ENCODE measurements around the gene SSC4D.

DNA sequence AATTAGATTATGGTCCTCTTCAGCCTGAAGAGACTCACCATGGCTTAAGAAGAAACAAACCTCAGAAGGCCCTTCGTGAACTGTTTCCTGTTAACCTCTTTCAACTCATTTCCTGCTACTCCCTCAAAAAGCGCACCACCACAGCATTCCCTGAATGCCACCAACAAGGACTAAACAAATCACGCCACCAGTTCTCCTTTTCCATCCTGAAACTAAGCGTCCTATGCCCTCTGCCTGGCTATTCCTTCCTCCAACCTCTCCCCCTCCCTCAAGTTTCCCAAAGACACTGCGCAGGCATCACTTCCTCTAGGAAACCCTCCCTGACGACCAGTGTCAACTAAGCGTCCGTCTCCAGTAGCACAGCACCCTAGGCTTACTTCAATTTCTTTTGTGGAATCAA, 62.7 kb downstream of the SSC4D start:
- TF ChIP-seq POLR2A (IDR thresholded peaks at IDR 0.05) = no peak
- TF ChIP-seq, protein P1, sequence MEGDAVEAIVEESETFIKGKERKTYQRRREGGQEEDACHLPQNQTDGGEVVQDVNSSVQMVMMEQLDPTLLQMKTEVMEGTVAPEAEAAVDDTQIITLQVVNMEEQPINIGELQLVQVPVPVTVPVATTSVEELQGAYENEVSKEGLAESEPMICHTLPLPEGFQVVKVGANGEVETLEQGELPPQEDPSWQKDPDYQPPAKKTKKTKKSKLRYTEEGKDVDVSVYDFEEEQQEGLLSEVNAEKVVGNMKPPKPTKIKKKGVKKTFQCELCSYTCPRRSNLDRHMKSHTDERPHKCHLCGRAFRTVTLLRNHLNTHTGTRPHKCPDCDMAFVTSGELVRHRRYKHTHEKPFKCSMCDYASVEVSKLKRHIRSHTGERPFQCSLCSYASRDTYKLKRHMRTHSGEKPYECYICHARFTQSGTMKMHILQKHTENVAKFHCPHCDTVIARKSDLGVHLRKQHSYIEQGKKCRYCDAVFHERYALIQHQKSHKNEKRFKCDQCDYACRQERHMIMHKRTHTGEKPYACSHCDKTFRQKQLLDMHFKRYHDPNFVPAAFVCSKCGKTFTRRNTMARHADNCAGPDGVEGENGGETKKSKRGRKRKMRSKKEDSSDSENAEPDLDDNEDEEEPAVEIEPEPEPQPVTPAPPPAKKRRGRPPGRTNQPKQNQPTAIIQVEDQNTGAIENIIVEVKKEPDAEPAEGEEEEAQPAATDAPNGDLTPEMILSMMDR (IDR thresholded peaks at IDR 0.05) = no peak
- no peak for TF ChIP-seq POLR2AphosphoS5 (IDR thresholded peaks at IDR 0.05)

Measured in suprapubic skin (tissue), 4 donors.